ENCODE results near the gene ENOPH1. TPM values are rescaled to one million over a fixed set of nuclear protein-coding genes. Genes with fewer than 3 reads are reported as not detected.

ENOPH1 gene
- 10 to 100 TPM; 15.5 to 21.8 (median 18.9) TPM for total RNA-seq
- 10 to 100 TPM; 22.2 to 31.9 (median 26.4) TPM for polyA plus RNA-seq

DNA sequence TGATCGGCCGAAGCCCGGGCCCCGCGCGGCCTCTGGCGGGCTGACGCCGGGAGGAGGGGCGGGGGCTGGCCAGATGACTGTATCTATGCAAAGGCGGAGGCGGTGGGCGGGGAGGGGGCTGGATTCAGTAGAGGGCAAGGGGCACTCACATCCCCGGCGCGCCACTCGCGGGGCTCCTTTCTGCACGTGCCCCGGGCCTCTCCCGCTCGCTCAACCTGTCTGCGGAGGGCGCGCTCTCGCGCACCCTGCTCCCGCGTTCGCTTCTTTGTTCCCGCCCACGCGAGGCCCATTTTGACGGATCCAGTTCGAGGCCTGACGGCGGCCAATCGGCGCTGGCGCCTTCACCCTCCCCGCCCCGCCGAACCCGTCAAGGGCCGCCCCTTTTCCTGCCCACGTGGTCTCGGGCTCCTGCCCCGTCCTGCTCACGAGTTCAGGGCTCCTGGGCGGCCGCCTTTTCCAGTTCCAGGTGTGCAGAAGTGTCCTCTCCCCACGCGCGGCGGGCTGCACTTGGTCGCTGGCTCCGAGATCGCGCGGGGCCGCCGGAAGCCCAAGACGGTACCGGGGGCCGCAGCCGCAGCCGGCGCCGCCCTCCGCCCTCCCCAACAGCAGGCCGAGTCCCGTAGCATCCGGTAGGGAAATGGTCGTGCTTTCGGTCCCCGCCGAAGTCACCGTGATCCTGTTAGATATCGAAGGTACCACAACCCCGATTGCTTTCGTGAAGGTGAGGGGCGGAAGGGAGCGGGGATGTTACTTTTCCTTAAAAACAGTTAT, at the start of gene ENOPH1, which contains the start of gene HNRNPDL:
ENOPH1 (plus strand) TSS at position 398 of the 771 bp plus-strand sequence; CDS start at position 638, 240 bp downstream.
HNRNPDL (minus strand) TSS at position 270 of the 771 bp plus-strand sequence. CDS start 772 bp downstream, outside the sequence.
- TF ChIP-seq POLR2AphosphoS5 (IDR thresholded peaks at IDR 0.05) (peak; percentile 82 to 94 (median 86)), POLR2A (IDR thresholded peaks at IDR 0.05) (peak; percentile 37 to 68), EP300 (IDR thresholded peaks at IDR 0.05) (peak in 1 of 4 donors; percentile 23)
- TF ChIP-seq, protein P1, sequence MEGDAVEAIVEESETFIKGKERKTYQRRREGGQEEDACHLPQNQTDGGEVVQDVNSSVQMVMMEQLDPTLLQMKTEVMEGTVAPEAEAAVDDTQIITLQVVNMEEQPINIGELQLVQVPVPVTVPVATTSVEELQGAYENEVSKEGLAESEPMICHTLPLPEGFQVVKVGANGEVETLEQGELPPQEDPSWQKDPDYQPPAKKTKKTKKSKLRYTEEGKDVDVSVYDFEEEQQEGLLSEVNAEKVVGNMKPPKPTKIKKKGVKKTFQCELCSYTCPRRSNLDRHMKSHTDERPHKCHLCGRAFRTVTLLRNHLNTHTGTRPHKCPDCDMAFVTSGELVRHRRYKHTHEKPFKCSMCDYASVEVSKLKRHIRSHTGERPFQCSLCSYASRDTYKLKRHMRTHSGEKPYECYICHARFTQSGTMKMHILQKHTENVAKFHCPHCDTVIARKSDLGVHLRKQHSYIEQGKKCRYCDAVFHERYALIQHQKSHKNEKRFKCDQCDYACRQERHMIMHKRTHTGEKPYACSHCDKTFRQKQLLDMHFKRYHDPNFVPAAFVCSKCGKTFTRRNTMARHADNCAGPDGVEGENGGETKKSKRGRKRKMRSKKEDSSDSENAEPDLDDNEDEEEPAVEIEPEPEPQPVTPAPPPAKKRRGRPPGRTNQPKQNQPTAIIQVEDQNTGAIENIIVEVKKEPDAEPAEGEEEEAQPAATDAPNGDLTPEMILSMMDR (IDR thresholded peaks at IDR 0.05): no peak
- 0% methylated on average over 83 of the region's 83 CpGs for WGBS, 2 donors
- peaks cover 0 to 42% (median 40%) of the 10 kb centered on the region in 4 donors for H3K4me1 ChIP-seq

DNA sequence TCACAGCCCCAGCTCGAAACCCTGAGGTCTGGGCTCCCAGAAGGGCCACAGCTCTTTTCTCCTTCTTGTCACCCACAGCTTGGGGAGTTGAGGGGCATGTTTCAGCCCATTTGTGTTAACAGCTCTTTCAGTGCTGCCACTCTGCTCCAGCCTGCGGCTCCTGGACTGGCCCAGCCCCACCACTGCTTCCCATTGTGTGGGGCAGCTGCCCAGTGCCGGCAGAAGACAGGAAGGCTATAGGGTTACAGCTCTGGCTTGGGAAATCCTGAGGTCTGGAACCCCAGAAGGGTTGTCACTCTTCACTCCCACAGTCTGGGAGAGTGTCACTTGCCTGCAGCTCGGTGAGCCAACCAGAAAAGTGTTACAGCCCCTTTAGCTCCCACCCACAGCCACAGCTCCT, 49.6 kb upstream of the ENOPH1 start:
- WGBS, 2 donors: 93 to 97% methylated on average over 4 of the region's 4 CpGs
- DNase-seq: no peak
- no peak overlapping the region for H3K4me3 ChIP-seq
- TF ChIP-seq, protein P1 (IDR thresholded peaks at IDR 0.05): no peak
- TF ChIP-seq POLR2A (IDR thresholded peaks at IDR 0.05): no peak
- intact Hi-C loops (cut with DNase I): no loop called here
- no peaks in the 10 kb centered on the region for H3K36me3 ChIP-seq
- H3K4me1 ChIP-seq: peaks cover 0 to 7% (median 5%) of the 10 kb centered on the region in 4 donors
- no peaks in the 10 kb centered on the region for H3K9me3 ChIP-seq
- H3K27me3 ChIP-seq: no peaks in the 10 kb centered on the region
- no peak overlapping the region for H3K27ac ChIP-seq

More for the DNA sequence above, at the start of gene ENOPH1, which contains the start of gene HNRNPDL:
- H3K27ac ChIP-seq: peak within 1 kb of the TSS; percentile 93 to 97 (median 95)
- intact Hi-C loops (cut with DNase I): loop anchor here (2.0 kb wide), 1 partner anchor 146 kb away; no protein-coding TSS in a partner anchor
- peak; percentile 98 for DNase-seq
- H3K27me3 ChIP-seq: no peaks in the 10 kb centered on the region
- no peaks in the 10 kb centered on the region for H3K9me3 ChIP-seq
- H3K4me3 ChIP-seq: peak within 1 kb of the TSS; percentile 69 to 95 (median 88)
- peaks cover 0 to 22% (median 5%) of the 10 kb centered on the region in 4 donors for H3K36me3 ChIP-seq

DNA sequence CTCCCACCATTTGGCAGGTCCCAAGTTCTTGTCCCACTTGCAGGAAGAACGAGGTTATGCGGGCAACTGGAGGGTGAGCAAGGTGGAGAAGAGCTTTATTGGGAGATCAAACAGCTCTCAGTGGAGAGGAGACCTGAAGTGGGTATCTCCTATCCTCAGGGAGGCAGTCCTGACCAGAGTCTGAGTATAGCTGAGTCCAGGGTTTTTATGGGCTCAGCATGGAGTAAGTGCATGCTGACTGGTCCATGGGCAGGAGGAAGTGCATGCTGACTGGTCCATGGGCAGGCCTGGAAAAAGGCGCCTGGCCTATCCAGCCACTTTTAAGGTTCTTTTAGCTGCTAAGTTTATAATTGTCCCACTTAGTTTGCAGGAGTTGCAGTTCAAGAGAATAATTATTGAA, 49.2 kb upstream of the ENOPH1 start:
- Histone ChIP-seq H3K4me1 (peaks cover 0 to 3% (median 1%) of the 10 kb centered on the region in 4 donors), H3K9me3 (no peaks in the 10 kb centered on the region), H3K4me3 (no peak overlapping the region), H3K27me3 (no peaks in the 10 kb centered on the region), H3K36me3 (no peaks in the 10 kb centered on the region), H3K27ac (no peak overlapping the region)
- DNase-seq: no peak
- intact Hi-C loops (cut with DNase I): no loop called here
- no peak for TF ChIP-seq EP300 (IDR thresholded peaks at IDR 0.05)
- no peak for TF ChIP-seq POLR2A (IDR thresholded peaks at IDR 0.05)
- TF ChIP-seq, protein P1 (IDR thresholded peaks at IDR 0.05): no peak
- TF ChIP-seq POLR2AphosphoS5 (IDR thresholded peaks at IDR 0.05): no peak
- WGBS, 2 donors: 82 to 98% methylated on average over 3 of the region's 3 CpGs

DNA sequence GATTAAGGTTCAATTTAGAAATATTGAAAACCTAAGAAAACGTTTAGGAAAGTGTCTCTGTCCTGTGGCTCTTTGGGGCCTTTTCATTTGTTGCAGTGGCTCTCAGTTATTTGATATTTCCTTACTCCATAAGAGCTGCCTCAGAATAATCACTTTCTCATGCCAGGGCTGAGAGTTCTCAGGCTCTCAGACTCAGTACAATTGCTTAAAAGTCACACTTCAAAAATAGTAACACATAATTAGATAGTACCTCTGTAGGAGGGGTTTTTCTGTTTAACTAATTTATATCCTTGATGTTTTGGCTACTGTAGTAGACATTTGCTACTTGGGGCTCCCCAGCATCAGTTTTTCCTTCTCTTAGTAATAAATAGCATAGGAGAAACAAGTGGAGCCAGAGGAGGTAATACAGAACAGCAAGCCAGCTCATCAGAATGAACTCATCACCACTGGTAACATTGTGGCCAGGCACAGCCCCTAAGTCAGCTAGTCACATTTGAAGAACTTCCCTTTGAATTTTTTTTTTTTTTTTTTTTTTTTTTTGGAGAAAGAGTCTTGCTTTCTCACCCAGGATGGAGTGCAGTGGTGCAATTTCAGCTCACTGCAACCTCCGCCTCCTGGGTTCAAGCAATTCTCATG, 48.6 kb upstream of the ENOPH1 start:
- Histone ChIP-seq H3K27ac (no peak overlapping the region), H3K27me3 (no peaks in the 10 kb centered on the region), H3K36me3 (no peaks in the 10 kb centered on the region), H3K9me3 (no peaks in the 10 kb centered on the region), H3K4me1 (no peaks in the 10 kb centered on the region), H3K4me3 (no peak overlapping the region)
- TF ChIP-seq POLR2A (IDR thresholded peaks at IDR 0.05) (no peak), EP300 (IDR thresholded peaks at IDR 0.05) (no peak), POLR2AphosphoS5 (IDR thresholded peaks at IDR 0.05) (no peak)
- TF ChIP-seq, protein P1 (IDR thresholded peaks at IDR 0.05): no peak
- DNase-seq: no peak
- 91 to 94% methylated on average over 2 of the region's 2 CpGs for WGBS, 2 donors
- intact Hi-C loops (cut with DNase I): no loop called here
